IMR-90 (cell line): Measurements from ENCODE around the gene P2RX7. TPM values are rescaled to one million over a fixed set of nuclear protein-coding genes. Genes with fewer than 3 reads are reported as not detected.

ENCODE experiments used
- ATAC-seq: fragments of 200-7000 bp; cut with Tn5 transposase; 2 replicates; pipeline ENCODE4 v1.9.1; 2020; ENCODE audit warnings: low read depth, mild to moderate bottlenecking, moderate library complexity
- BruUV-seq: library from RNA; stranded (reverse); fragments of 400-500 nt; replicated peaks from 2 replicates; lab custom pipeline; 2021; lab: Mats Ljungman, UMichigan
- CTCF ChIA-PET: fragments of 300-600 bp; formaldehyde crosslinking; extraction: SDS; loops from one replicate; lab custom pipeline; 2021; ENCODE audit warnings: antibody characterized with exemption; lab: Yijun Ruan, JAX
- POLR2A ChIA-PET: fragments of 300-600 bp; sonication (Branson Sonifier 250); formaldehyde crosslinking; loops from one replicate; lab custom pipeline; 2022; ENCODE audit warnings: antibody characterized with exemption; ENCODE audit not compliant: unreplicated experiment; lab: Charles Lee
- DNase-seq: peaks from one replicate; pipeline ENCODE4 v3.0.0; 2013
- H2AFZ ChIP-seq: replicated peaks from 2 replicates; pipeline ENCODE3; 2013; ENCODE audit warnings: low read length, mild to moderate bottlenecking; ENCODE audit not compliant: poor library complexity
- H2AK5ac ChIP-seq: 2 replicates; pipeline ENCODE4 v1.6.1; 2013; ENCODE audit warnings: low read depth, low read length, inconsistent platforms
- H2AK9ac ChIP-seq: replicated peaks from 2 replicates; pipeline ENCODE3; 2013; ENCODE audit warnings: mild to moderate bottlenecking, low read depth, low read length, moderate library complexity; ENCODE audit not compliant: poor library complexity
- H2BK120ac ChIP-seq: 2 replicates; pipeline ENCODE4 v1.6.1; 2013; ENCODE audit warnings: low read depth, low read length, inconsistent platforms
- H2BK15ac ChIP-seq: 3 replicates; pipeline ENCODE4 v1.6.1; 2013; ENCODE audit warnings: low read depth, low read length, inconsistent platforms
- H2BK20ac ChIP-seq: 2 replicates; pipeline ENCODE4 v1.6.1; 2013; ENCODE audit warnings: low read depth, mild to moderate bottlenecking, inconsistent platforms, low read length, moderate library complexity
- H2BK5ac ChIP-seq: 2 replicates; pipeline ENCODE4 v1.6.1; 2013; ENCODE audit warnings: mild to moderate bottlenecking, low read depth, low read length, inconsistent platforms; ENCODE audit not compliant: poor library complexity, severe bottlenecking
- H3K14ac ChIP-seq: replicated peaks from 2 replicates; pipeline ENCODE4 v1.6.1; 2013; ENCODE audit warnings: low read depth, low read length, inconsistent platforms
- H3K18ac ChIP-seq: 2 replicates; pipeline ENCODE4 v1.6.1; 2013; ENCODE audit warnings: low read depth, low read length, control low read depth
- H3K23ac ChIP-seq: 2 replicates; pipeline ENCODE4 v1.6.1; 2013; ENCODE audit warnings: low read depth, low read length, inconsistent platforms
- H3K27ac ChIP-seq: 2 replicates; pipeline ENCODE4 v1.5.1; 2013; ENCODE audit warnings: mild to moderate bottlenecking, control low read depth, low read length; ENCODE audit not compliant: insufficient read depth
- H3K27me3 ChIP-seq: 2 replicates; pipeline ENCODE4 v1.6.1; 2013; ENCODE audit warnings: low read length; ENCODE audit not compliant: control insufficient read depth, insufficient read depth
- H3K36me3 ChIP-seq: 2 replicates; pipeline ENCODE4 v1.6.1; 2013; ENCODE audit warnings: low read length, mixed read lengths; ENCODE audit not compliant: control insufficient read depth, insufficient read depth
- H3K4ac ChIP-seq: 2 replicates; pipeline ENCODE4 v1.6.1; 2013; ENCODE audit warnings: low read depth, low read length, inconsistent platforms
- H3K4me1 ChIP-seq: 2 replicates; pipeline ENCODE4 v1.6.1; 2013; ENCODE audit warnings: low read length, mixed read lengths; ENCODE audit not compliant: control insufficient read depth, insufficient read depth
- H3K4me2 ChIP-seq: 2 replicates; pipeline ENCODE4 v1.6.1; 2013; ENCODE audit warnings: low read depth, mild to moderate bottlenecking, control low read depth, low read length, moderate library complexity
- H3K4me3 ChIP-seq: 2 replicates; pipeline ENCODE4 v1.5.1; 2013; ENCODE audit warnings: low read depth, mild to moderate bottlenecking, control low read depth, low read length, moderate library complexity; ENCODE audit not compliant: insufficient read depth
- H3K56ac ChIP-seq: 2 replicates; pipeline ENCODE4 v1.6.1; 2013; ENCODE audit warnings: low read length, inconsistent platforms; ENCODE audit not compliant: insufficient read depth; ENCODE audit errors: extremely low read depth
- H3K79me1 ChIP-seq, 2 experiments: 2 replicates each; pipeline ENCODE4 v1.6.1; 2013; ENCODE audit warnings: low read length in 2 of 2, inconsistent platforms in 1 of 2, low read depth in 1 of 2
- H3K9ac ChIP-seq: 2 replicates; pipeline ENCODE4 v1.6.1; 2013; ENCODE audit warnings: low read depth, low read length, control low read depth
- H3K9me1 ChIP-seq: 2 replicates; pipeline ENCODE4 v1.6.1; 2013; ENCODE audit warnings: low read length, inconsistent platforms; ENCODE audit not compliant: insufficient read depth
- H3K9me3 ChIP-seq: 2 replicates; pipeline ENCODE4 v1.6.1; 2013; ENCODE audit warnings: low read length; ENCODE audit not compliant: control insufficient read depth, insufficient read depth
- H4K20me1 ChIP-seq: 2 replicates; pipeline ENCODE4 v1.6.1; 2013; ENCODE audit warnings: low read length, inconsistent platforms; ENCODE audit not compliant: insufficient read depth
- H4K5ac ChIP-seq: 2 replicates; pipeline ENCODE4 v1.6.1; 2013; ENCODE audit warnings: mild to moderate bottlenecking, low read depth, low read length, control low read depth
- H4K8ac ChIP-seq, 2 experiments: 2 replicates each; pipeline ENCODE4 v1.6.1; 2013; ENCODE audit warnings: low read depth in 2 of 2, low read length in 2 of 2, control low read depth in 1 of 2, inconsistent platforms in 1 of 2
- H4K91ac ChIP-seq: 2 replicates; pipeline ENCODE4 v1.6.1; 2013; ENCODE audit warnings: low read depth, low read length, inconsistent platforms; ENCODE audit not compliant: insufficient read depth
- BHLHE40 ChIP-seq: fragments of 150-350 bp; IDR thresholded peaks from 2 replicates; pipeline ENCODE4 v1.6.1; 2016; ENCODE audit warnings: mild to moderate bottlenecking, low read depth, low read length
- CEBPB ChIP-seq: IDR thresholded peaks from 2 replicates; pipeline ENCODE4 v1.6.1; 2012; ENCODE audit warnings: low read depth, low read length, improper control_type of control experiment
- CHD1 ChIP-seq: IDR thresholded peaks from 2 replicates; pipeline ENCODE4 v1.6.1; 2012; ENCODE audit warnings: low read depth, low read length, improper control_type of control experiment
- CTCF ChIP-seq: conservative IDR thresholded peaks from 2 replicates; pipeline ENCODE4 v1.5.1; 2012; ENCODE audit warnings: mild to moderate bottlenecking, low read depth, low read length, improper control_type of control experiment
- ELK1 ChIP-seq: fragments of 150-350 bp; IDR thresholded peaks from 2 replicates; pipeline ENCODE4 v1.6.1; 2016; ENCODE audit warnings: low read depth, mild to moderate bottlenecking, low read length, moderate library complexity, borderline replicate concordance
- FOS ChIP-seq: fragments of 150-350 bp; IDR thresholded peaks from 2 replicates; pipeline ENCODE4 v1.6.1; 2016; ENCODE audit warnings: low read depth, low read length
- MAFK ChIP-seq: IDR thresholded peaks from 2 replicates; pipeline ENCODE4 v1.6.1; 2012; ENCODE audit warnings: low read depth, low read length, improper control_type of control experiment
- MAZ ChIP-seq: IDR thresholded peaks from 2 replicates; pipeline ENCODE4 v1.6.1; 2012; ENCODE audit warnings: low read depth, mild to moderate bottlenecking, low read length, improper control_type of control experiment, moderate library complexity, borderline replicate concordance
- MXI1 ChIP-seq: IDR thresholded peaks from 2 replicates; pipeline ENCODE4 v1.6.1; 2012; ENCODE audit warnings: low read depth, mild to moderate bottlenecking, low read length, moderate library complexity, borderline replicate concordance
- NFE2L2 ChIP-seq: fragments of 150-350 bp; IDR thresholded peaks from 2 replicates; pipeline ENCODE4 v1.6.1; 2016; ENCODE audit warnings: low read depth, mild to moderate bottlenecking, low read length
- POLR2A ChIP-seq: IDR thresholded peaks from 2 replicates; pipeline ENCODE4 v1.6.1; 2012; ENCODE audit warnings: mild to moderate bottlenecking, low read depth, low read length
- RAD21 ChIP-seq: IDR thresholded peaks from 2 replicates; pipeline ENCODE4 v1.6.1; 2012; ENCODE audit warnings: low read length, improper control_type of control experiment
- RCOR1 ChIP-seq: IDR thresholded peaks from 2 replicates; pipeline ENCODE4 v1.6.1; 2012; ENCODE audit warnings: mild to moderate bottlenecking, low read length, improper control_type of control experiment; ENCODE audit not compliant: insufficient replicate concordance
- RFX5 ChIP-seq: IDR thresholded peaks from 2 replicates; pipeline ENCODE4 v1.8.0; 2012; ENCODE audit warnings: low read depth, mild to moderate bottlenecking, low read length, moderate library complexity
- SMC3 ChIP-seq: fragments of 150-350 bp; IDR thresholded peaks from 2 replicates; pipeline ENCODE4 v1.6.1; 2016; ENCODE audit warnings: low read depth, mild to moderate bottlenecking, antibody characterized with exemption, low read length, moderate library complexity
- USF2 ChIP-seq: fragments of 150-350 bp; IDR thresholded peaks from 2 replicates; pipeline ENCODE4 v1.6.1; 2017; ENCODE audit warnings: mild to moderate bottlenecking, antibody characterized with exemption, low read length, low read depth
- WGBS, 2 experiments: methylation state at CpG; one replicate each; pipeline versions ENCODE4 v1.1.5 to v1.1.7; 2013; ENCODE audit warnings: missing lambda C conversion rate in 2 of 2; ENCODE audit not compliant: insufficient read length in 1 of 2; ENCODE audit errors: extremely low coverage in 2 of 2; 5-methylcytosine and 5-hydroxymethylcytosine counted together
- dilution Hi-C: fragments of 300-500 bp; cut with HindIII; formaldehyde crosslinking; loops from one replicate; pipeline ENCODE4 v1.14.3; 2018; ENCODE audit warnings: low sequenced_read_pairs; ENCODE audit not compliant: unreplicated experiment
- in situ Hi-C: fragments of 300-500 bp; cut with MboI; formaldehyde crosslinking; loops from 3 replicates; pipeline ENCODE4 v1.14.3; 2019; ENCODE audit warnings: low sequenced_read_pairs, inconsistent platforms, mixed read lengths
- intact Hi-C: fragments of 100-400 bp; cut with micrococcal nuclease; formaldehyde crosslinking; loops from 2 replicates; pipeline ENCODE4 v1.10.0; 2022
- polyA plus RNA-seq, 3 experiments: library from polyadenylated mRNA; depleted of rRNA; stranded (reverse); fragments of >200 nt; gene quantifications; 2 replicates each; pipeline ENCODE4 v1.2.3, GENCODE V29; 2012; ENCODE audit warnings: low replicate concordance in 1 of 3
- total RNA-seq: library from RNA; depleted of rRNA; stranded (reverse); fragments of >200 nt; gene quantifications from 2 replicates; pipeline ENCODE4 v1.2.3, GENCODE V29; 2012

The P2RX7 gene
- total and polyA plus RNA-seq, 2 of the 4 experiments (the other 2 are of a cell fraction) = 0.07 to 0.18 TPM

- CTCF ChIA-PET = no interaction called here
- no peak for ATAC-seq
- POLR2A ChIA-PET = no interaction called here
Observed at GRCh38 chr12:121167951-121168350, 35.3 kb downstream of the P2RX7 start.

More at GRCh38 chr12:121167951-121168350, 35.3 kb downstream of the P2RX7 start:
- Histone ChIP-seq H3K14ac (no peak overlapping the region), H3K9me3 (no peaks in the 10 kb centered on the region), H3K18ac (no peak overlapping the region), H3K27me3 (peaks cover 6% of the 10 kb centered on the region; the same call in 1 of the 2 replicates), H4K8ac (no peak overlapping the region), H2AFZ (no peak overlapping the region), H4K5ac (no peak overlapping the region), H3K56ac (no peak overlapping the region), H3K79me1 (no peaks in the 10 kb centered on the region), H2BK120ac (no peak overlapping the region), H2AK5ac (no peak overlapping the region), H3K4me3 (no peak overlapping the region), H3K27ac (no peak overlapping the region), H2BK20ac (no peak overlapping the region), H4K91ac (no peak overlapping the region), H2AK9ac (no peak overlapping the region), H3K4me2 (no peak overlapping the region), H2BK15ac (no peak overlapping the region), H3K4me1 (no peaks in the 10 kb centered on the region), H3K36me3 (no peaks in the 10 kb centered on the region), H3K9ac (no peak overlapping the region), H2BK5ac (no peak overlapping the region), H4K20me1 (no peaks in the 10 kb centered on the region), H3K4ac (no peak overlapping the region), H3K9me1 (no peaks in the 10 kb centered on the region; the same call in 1 of the 2 replicates), H3K23ac (no peak overlapping the region)
- dilution Hi-C loops (no loop called here), in situ Hi-C loops (no loop called here), intact Hi-C loops (no loop called here)
- BruUV-seq = no TSS peak
- TF ChIP-seq POLR2A (no peak), MAZ (no peak), ELK1 (no peak), CEBPB (no peak), CHD1 (no peak), MXI1 (no peak), RFX5 (no peak), FOS (no peak), NFE2L2 (no peak), CTCF (no peak), RAD21 (no peak), BHLHE40 (no peak), RCOR1 (no peak), MAFK (no peak), SMC3 (no peak), USF2 (no peak)
- no CpG with 5 or more reads among the region's 3 CpGs for WGBS, 2 experiments
- DNase-seq = no peak
